DND-41 (cell line): ENCODE data around the gene PDGFB.
A peak's percentile ranks its signal among the peaks of the same experiment; 100 is the strongest.

Experiments used
- ATAC-seq: fragments of 200-7000 bp; cut with Tn5 transposase; 3 replicates; pipeline ENCODE4 v1.9.1; 2021; ENCODE audit warnings: low read depth; ENCODE audit not compliant: insufficient read depth
- DNase-seq: peaks from one replicate; pipeline ENCODE4 v3.0.0-alpha.2; 2020
- H2AFZ ChIP-seq: 2 replicates; pipeline ENCODE4 v1.6.0; 2012; ENCODE audit warnings: low read depth, low read length
- H3K27ac ChIP-seq: 2 replicates; pipeline ENCODE4 v1.5.1; 2012; ENCODE audit warnings: low read length, inconsistent platforms
- H3K27me3 ChIP-seq: fragments of 200-600 bp; sonication (generic); 2 replicates; pipeline ENCODE4 v1.6.0; 2012; ENCODE audit warnings: low read length, mild to moderate bottlenecking, inconsistent platforms; ENCODE audit not compliant: insufficient read depth, poor library complexity
- H3K36me3 ChIP-seq: 2 replicates; pipeline ENCODE4 v1.5.1; 2012; ENCODE audit warnings: low read length, inconsistent platforms; ENCODE audit not compliant: insufficient read depth
- H3K4me1 ChIP-seq: 2 replicates; pipeline ENCODE4 v1.5.1; 2012; ENCODE audit warnings: mild to moderate bottlenecking, low read length; ENCODE audit not compliant: insufficient read depth
- H3K4me2 ChIP-seq: 2 replicates; pipeline ENCODE4 v1.6.0; 2012; ENCODE audit warnings: mild to moderate bottlenecking, moderate library complexity, low read length, inconsistent platforms; ENCODE audit not compliant: insufficient read depth
- H3K4me3 ChIP-seq, 2 experiments: fragments of 200-600 bp in 1 of 2; shearing (Covaris generic) in 1 of 2; 2 replicates each; pipeline ENCODE4 v1.5.1; 2012 to 2016; ENCODE audit warnings: inconsistent platforms in 2 of 2, low read length in 2 of 2, mild to moderate bottlenecking in 2 of 2, low read depth in 1 of 2, moderate library complexity in 1 of 2
- H3K79me2 ChIP-seq: 2 replicates; pipeline ENCODE4 v1.6.0; 2012; ENCODE audit warnings: low read length, inconsistent platforms; ENCODE audit not compliant: insufficient read depth
- H3K9ac ChIP-seq: 2 replicates; pipeline ENCODE4 v1.6.0; 2012; ENCODE audit warnings: low read depth, mild to moderate bottlenecking, inconsistent platforms, low read length, moderate library complexity
- H3K9me3 ChIP-seq: 2 replicates; pipeline ENCODE4 v1.5.1; 2012; ENCODE audit warnings: low read length, moderate library complexity, mild to moderate bottlenecking, inconsistent platforms; ENCODE audit not compliant: insufficient read depth, severe bottlenecking
- H4K20me1 ChIP-seq: 2 replicates; pipeline ENCODE4 v1.6.0; 2012; ENCODE audit warnings: low read length; ENCODE audit not compliant: insufficient read depth
- CTCF ChIP-seq: IDR thresholded peaks from 2 replicates; pipeline ENCODE4 v1.5.1; 2012; ENCODE audit warnings: borderline replicate concordance, low read length, moderate library complexity, mild to moderate bottlenecking; ENCODE audit not compliant: poor library complexity, severe bottlenecking; ENCODE audit errors: extremely low read depth
- EZH2 ChIP-seq: IDR thresholded peaks from 3 replicates; pipeline ENCODE4 v1.6.1; 2012; ENCODE audit warnings: borderline replicate concordance, low read depth, mild to moderate bottlenecking, moderate library complexity, low read length, inconsistent platforms; ENCODE audit not compliant: severe bottlenecking

PDGFB gene

GRCh38 chr22:39216143-39216490 lies 28.7 kb downstream of the PDGFB start:
- no peak for TF ChIP-seq CTCF
- no peak for TF ChIP-seq EZH2
- Histone ChIP-seq H3K36me3 (no peaks in the 10 kb centered on the region), H3K4me2 (no peak overlapping the region), H3K4me1 (no peaks in the 10 kb centered on the region), H3K27ac (no peak overlapping the region), H4K20me1 (no peaks in the 10 kb centered on the region; the same call in 1 of the 2 replicates), H3K79me2 (no peaks in the 10 kb centered on the region), H3K27me3 (peaks cover 6% of the 10 kb centered on the region), H3K9ac (no peak overlapping the region), H3K9me3 (no peaks in the 10 kb centered on the region), H2AFZ (no peak overlapping the region), H3K4me3 (no peak overlapping the region)
- no peak for ATAC-seq
- no peak for DNase-seq

GRCh38 chr22:39215426-39216142 lies 29.2 kb downstream of the PDGFB start:
- ATAC-seq (no peak; the same call in 2 of the 3 replicates), DNase-seq (no peak)
- H3K79me2 ChIP-seq: no peaks in the 10 kb centered on the region

GRCh38 chr22:39215070-39215396 lies 29.7 kb downstream of the PDGFB start:
- DNase-seq (no peak), ATAC-seq (no peak)
- TF ChIP-seq CTCF: no peak
- TF ChIP-seq EZH2: no peak
- H3K4me1 ChIP-seq: no peaks in the 10 kb centered on the region
- H3K27ac ChIP-seq: no peak overlapping the region
- H3K9me3 ChIP-seq: no peaks in the 10 kb centered on the region
- no peak overlapping the region for H3K4me2 ChIP-seq
- H3K36me3 ChIP-seq: no peaks in the 10 kb centered on the region
- peaks cover 6% of the 10 kb centered on the region for H3K27me3 ChIP-seq
- H3K9ac ChIP-seq: no peak overlapping the region
- H3K4me3 ChIP-seq: no peak overlapping the region
- H4K20me1 ChIP-seq: no peaks in the 10 kb centered on the region
- no peak overlapping the region for H2AFZ ChIP-seq
- H3K79me2 ChIP-seq: no peaks in the 10 kb centered on the region

More at GRCh38 chr22:39215426-39216142, 29.2 kb downstream of the PDGFB start:
- Histone ChIP-seq H3K4me1 (no peaks in the 10 kb centered on the region), H3K9me3 (no peaks in the 10 kb centered on the region), H2AFZ (no peak overlapping the region), H4K20me1 (no peaks in the 10 kb centered on the region), H3K27ac (no peak overlapping the region), H3K4me3 (no peak overlapping the region), H3K4me2 (no peak overlapping the region), H3K27me3 (peaks cover 6% of the 10 kb centered on the region), H3K9ac (no peak overlapping the region), H3K36me3 (no peaks in the 10 kb centered on the region)
- TF ChIP-seq EZH2: no peak
- peak; percentile 42 for TF ChIP-seq CTCF

GRCh38 chr22:39214383-39215069 lies 30.3 kb downstream of the PDGFB start:
- no peak for DNase-seq
- no peaks in the 10 kb centered on the region for H3K4me1 ChIP-seq
- no peak overlapping the region for H2AFZ ChIP-seq
- no peaks in the 10 kb centered on the region; the same call in 1 of the 2 replicates for H4K20me1 ChIP-seq
- no peak for TF ChIP-seq EZH2
- no peak for TF ChIP-seq CTCF
- no peak overlapping the region for H3K9ac ChIP-seq
- peaks cover 6% of the 10 kb centered on the region for H3K27me3 ChIP-seq
- H3K79me2 ChIP-seq: no peaks in the 10 kb centered on the region
- H3K36me3 ChIP-seq: no peaks in the 10 kb centered on the region
- H3K9me3 ChIP-seq: no peaks in the 10 kb centered on the region
- H3K27ac ChIP-seq: no peak overlapping the region
- H3K4me2 ChIP-seq: no peak overlapping the region
- H3K4me3 ChIP-seq: no peak overlapping the region
- no peak for ATAC-seq
